H1 (cell line): ENCODE results near the gene LAMC3. TPM values are rescaled to one million over a fixed set of nuclear protein-coding genes. Genes with fewer than 3 reads are reported as not detected.

Source experiments
- EP300 ChIP-seq, 2 experiments: IDR thresholded peaks; 1 replicate in 1 of 2; 2 replicates in 1 of 2; pipeline ENCODE4 v1.6.1; 2011 to 2012; ENCODE audit warnings: low read depth in 2 of 2, low read length in 2 of 2, mild to moderate bottlenecking in 2 of 2, borderline replicate concordance in 1 of 2, inconsistent platforms in 1 of 2, moderate library complexity in 1 of 2
- SRF ChIP-seq: IDR thresholded peaks from 2 replicates; pipeline ENCODE4 v1.6.1; 2011; ENCODE audit warnings: mild to moderate bottlenecking, low read depth, low read length, moderate library complexity
- TAF7 ChIP-seq: optimal IDR thresholded peaks from 2 replicates; pipeline ENCODE3; 2011; ENCODE audit warnings: low read depth, mild to moderate bottlenecking, inconsistent platforms, low read length, moderate library complexity, borderline replicate concordance
- polyA plus RNA-seq, 7 experiments: library from polyadenylated mRNA; depleted of rRNA in 3 of 7; stranded (reverse) in 5 of 7; unstranded in 2 of 7; fragments of >200 nt in 5 of 7; fragments of 200-250 nt in 2 of 7; gene quantifications; 1 replicate in 5 of 7; 2 replicates in 1 of 7; 4 replicates in 1 of 7; pipeline versions ENCODE4 v1.2.1 to v1.2.3, GENCODE V29; 2011 to 2013; ENCODE audit warnings: missing spikeins in 2 of 7, mixed read lengths in 2 of 7
- total RNA-seq: library from RNA; stranded (reverse); fragmentation: NEBNext Ultra II Directional; extraction: Animal tissue kit (Norgen Biotek cat#: 25700); gene quantifications from 2 replicates; pipeline ENCODE4 v1.2.1, GENCODE V29; 2021

LAMC3 gene
- total and polyA plus RNA-seq, 2 of the 8 experiments (the other 6 are each of a cell fraction or from before 2014, with no cell fraction given) = 9.3 to 12.3 TPM

GRCh38 chr9:130987054-130987453, 21.9 kb upstream of the LAMC3 start (continued):
- no peak for TF ChIP-seq SRF
- no peak for TF ChIP-seq EP300 (IDR thresholded peaks at IDR 0.05; ENCODE audit: borderline replicate concordance in 1 of 2, low read depth in 2 of 2, low read length in 2 of 2)
- TF ChIP-seq TAF7 = no peak
